K562 (cell line): ENCODE results near the gene PCDHGA5. TPM values are rescaled to one million over a fixed set of nuclear protein-coding genes. Genes with fewer than 3 reads are reported as not detected.
"Not testable (repeated sequence)": the region's sequence is repeated elsewhere in the genome, so short reads cannot be mapped to it uniquely, and the experiment has no call there.

Experiments
- ATAC-seq: fragments of 200-7000 bp; cut with Tn5 transposase; 3 replicates; pipeline ENCODE4 v1.9.1; 2020; ENCODE audit warnings: moderate library complexity
- BruUV-seq: library from RNA; stranded (reverse); fragments of 400-500 nt; replicated peaks from 2 replicates; lab custom pipeline; 2021; lab: Mats Ljungman, UMichigan
- CTCF ChIA-PET: fragments of 300-600 bp; formaldehyde crosslinking; extraction: SDS; loops from one replicate; lab custom pipeline; 2021; ENCODE audit warnings: low intra/inter-chr PET ratio; lab: Yijun Ruan, JAX
- POLR2A ChIA-PET: fragments of 300-600, 350-650 bp; sonication (Branson Sonifier 250); formaldehyde crosslinking; extraction: SDS; loops from one replicate; lab custom pipeline; 2021; ENCODE audit warnings: antibody characterized with exemption, inconsistent platforms; lab: Yijun Ruan, JAX
- DNase-seq, 4 experiments: peaks; one replicate each; pipeline versions ENCODE4 v3.0.0 to v3.0.0-alpha.2; 2011 to 2018; ENCODE audit warnings: low spot score in 3 of 4, mixed read lengths in 3 of 4; ENCODE audit errors: extremely low read depth in 1 of 4
- FAIRE-seq: peaks from 2 replicates; lab custom pipeline; 2011; peaks lifted over from hg19 to GRCh38; lab: Jason Lieb, UNC
- H2AFZ ChIP-seq: 2 replicates; pipeline ENCODE4 v1.6.0; 2011; ENCODE audit warnings: low read depth, low read length, control low read depth, inconsistent platforms
- H3K27ac ChIP-seq: fragments of 200-600 bp; 3 replicates; pipeline ENCODE4 v1.8.0; 2011; ENCODE audit warnings: low read depth, mild to moderate bottlenecking, control low read depth, inconsistent platforms, low read length, moderate library complexity, mixed read lengths; ENCODE audit errors: extremely low read depth
- H3K27me3 ChIP-seq, 2 experiments: fragments of 300-600 bp in 1 of 2; 2 replicates in 1 of 2; 3 replicates in 1 of 2; pipeline versions ENCODE4 v1.6.0 to v1.8.0; 2011; ENCODE audit warnings: inconsistent platforms in 2 of 2, low read length in 2 of 2, mild to moderate bottlenecking in 1 of 2, mixed read lengths in 1 of 2, moderate library complexity in 1 of 2; ENCODE audit not compliant: control insufficient read depth in 2 of 2, insufficient read depth in 2 of 2
- H3K36me3 ChIP-seq: fragments of 300-600 bp; 3 replicates; pipeline ENCODE4 v1.8.0; 2011; ENCODE audit warnings: mild to moderate bottlenecking, low read length, inconsistent platforms; ENCODE audit not compliant: control insufficient read depth, insufficient read depth
- H3K4me1 ChIP-seq, 2 experiments: fragments of 200-600 bp in 1 of 2; replicated peaks in 1 of 2; 2 replicates in 1 of 2; 3 replicates in 1 of 2; pipeline versions ENCODE4 v1.5.1 to v1.8.0; 2011; ENCODE audit warnings: inconsistent platforms in 2 of 2, low read length in 2 of 2, mild to moderate bottlenecking in 1 of 2, mixed read lengths in 1 of 2, moderate library complexity in 1 of 2; ENCODE audit not compliant: control insufficient read depth in 2 of 2, insufficient read depth in 2 of 2
- H3K4me2 ChIP-seq: 2 replicates; pipeline ENCODE4 v1.6.1; 2011; ENCODE audit warnings: low read length, control low read depth, inconsistent platforms, mixed read lengths; ENCODE audit not compliant: insufficient read depth
- H3K4me3 ChIP-seq: fragments of 200-600 bp; sonication (generic), shearing (Covaris generic); 2 replicates; pipeline ENCODE4 v1.5.1; 2016; ENCODE audit warnings: control low read depth, inconsistent platforms
- H3K79me2 ChIP-seq: fragments of 200-600 bp; 3 replicates; pipeline ENCODE4 v1.8.0; 2011; ENCODE audit warnings: low read length, inconsistent platforms; ENCODE audit not compliant: control insufficient read depth, insufficient read depth
- H3K9ac ChIP-seq, 2 experiments: 2 replicates each; pipeline versions ENCODE4 v1.6.0 to v1.6.1; 2011; ENCODE audit warnings: low read depth in 2 of 2, low read length in 2 of 2, control low read depth in 1 of 2, inconsistent platforms in 1 of 2, mild to moderate bottlenecking in 1 of 2, mixed read lengths in 1 of 2; ENCODE audit not compliant: insufficient read depth in 1 of 2
- H3K9me1 ChIP-seq: one replicate; pipeline ENCODE4 v1.6.0; 2011; ENCODE audit warnings: inconsistent platforms, mild to moderate bottlenecking, low read length, moderate library complexity; ENCODE audit not compliant: control insufficient read depth, insufficient read depth
- H3K9me3 ChIP-seq: replicated peaks from 2 replicates; pipeline ENCODE4 v1.5.1; 2011; ENCODE audit warnings: low read depth, low read length, inconsistent platforms; ENCODE audit not compliant: control insufficient read depth, insufficient read depth
- H4K20me1 ChIP-seq: replicated peaks from 2 replicates; pipeline ENCODE4 v1.6.1; 2011; ENCODE audit warnings: low read length, inconsistent platforms, mixed read lengths; ENCODE audit not compliant: control insufficient read depth, insufficient read depth
- C11orf30 ChIP-seq: fragments of 450-650 bp; IDR thresholded peaks from 2 replicates; pipeline ENCODE4 v1.6.1; 2016; ENCODE audit warnings: low read depth, mild to moderate bottlenecking
- FOXM1 ChIP-seq, 2 experiments: fragments of 450-650 bp in 1 of 2; sonication (generic) in 1 of 2; formaldehyde crosslinking in 1 of 2; IDR thresholded peaks; 2 replicates each; pipeline versions ENCODE4 v1.6.1 to v1.9.0; 2017 to 2022; ENCODE audit warnings: low read depth in 2 of 2, mild to moderate bottlenecking in 2 of 2, missing genetic modification reagents in 1 of 2, moderate library complexity in 1 of 2
- KDM4B ChIP-seq, 2 experiments: fragments of 450-650 bp in 1 of 2; sonication (generic) in 1 of 2; IDR thresholded peaks; 2 replicates each; pipeline ENCODE4 v1.6.1; 2016 to 2017; ENCODE audit warnings: borderline replicate concordance in 2 of 2, antibody characterized with exemption in 1 of 2, low read depth in 1 of 2, mild to moderate bottlenecking in 1 of 2
- MECOM ChIP-seq: fragments of 250-450 bp; sonication (Bioruptor Pico); IDR thresholded peaks from 2 replicates; pipeline ENCODE4 v1.8.0; 2022; ENCODE audit warnings: inconsistent platforms
- TCF15 ChIP-seq: fragments of 250-450 bp; sonication (Bioruptor Pico); IDR thresholded peaks from 2 replicates; pipeline ENCODE4 v1.8.0; 2022; ENCODE audit warnings: moderate library complexity, mild to moderate bottlenecking, inconsistent platforms
- ZNF316 ChIP-seq: fragments of 450-650 bp; IDR thresholded peaks from 2 replicates; pipeline ENCODE4 v1.6.1; 2016
- WGBS: fragments of 100-300 bp; shearing (Covaris generic); methylation state at CpG from one replicate; pipeline ENCODE4 v1.1.6; 2016; ENCODE audit warnings: low coverage, mixed read lengths; ENCODE audit not compliant: insufficient coverage; ENCODE audit errors: missing lambda C conversion rate; 5-methylcytosine and 5-hydroxymethylcytosine counted together
- in situ Hi-C: fragments of 300-500 bp; cut with MboI; formaldehyde crosslinking; loops from 4 replicates; pipeline ENCODE4 v1.15.0; 2018; ENCODE audit warnings: inconsistent platforms, mixed read lengths
- intact Hi-C: fragments of 100-400 bp; cut with micrococcal nuclease; formaldehyde crosslinking; loops from 2 replicates; pipeline ENCODE4 v1.14.2; 2022
- polyA plus RNA-seq, 8 experiments: library from polyadenylated mRNA; depleted of rRNA in 4 of 8; stranded (reverse) in 5 of 8; unstranded in 3 of 8; fragments of >200 nt; fragmentation: Nextera tagmentation in 2 of 8; fragmentation: Illumina TruSeq in 1 of 8; extraction: Ambion mirVana in 2 of 8; extraction: Trizol in 1 of 8; gene quantifications; 2 replicates each; pipeline versions ENCODE4 v1.2.1 to v1.2.3, GENCODE V29; 2011 to 2014; ENCODE audit warnings: inconsistent platforms in 1 of 8, missing spikeins in 1 of 8
- total RNA-seq, 7 experiments: library from RNA; depleted of rRNA in 6 of 7; stranded (reverse); fragments of >200 nt in 6 of 7; fragmentation: Illumina TruSeq in 2 of 7; extraction: Trizol in 2 of 7; gene quantifications; 2 replicates each; pipeline versions ENCODE4 v1.2.1 to v1.2.3, GENCODE V29; 2011 to 2021; ENCODE audit warnings: low replicate concordance in 1 of 7

The PCDHGA5 gene
- total and polyA plus RNA-seq, 9 of the 15 experiments (the other 6 are each of a cell fraction or from before 2014, with no cell fraction given) = 0.01 to 0.18 (median 0.12) TPM; not detected in 1

DNA sequence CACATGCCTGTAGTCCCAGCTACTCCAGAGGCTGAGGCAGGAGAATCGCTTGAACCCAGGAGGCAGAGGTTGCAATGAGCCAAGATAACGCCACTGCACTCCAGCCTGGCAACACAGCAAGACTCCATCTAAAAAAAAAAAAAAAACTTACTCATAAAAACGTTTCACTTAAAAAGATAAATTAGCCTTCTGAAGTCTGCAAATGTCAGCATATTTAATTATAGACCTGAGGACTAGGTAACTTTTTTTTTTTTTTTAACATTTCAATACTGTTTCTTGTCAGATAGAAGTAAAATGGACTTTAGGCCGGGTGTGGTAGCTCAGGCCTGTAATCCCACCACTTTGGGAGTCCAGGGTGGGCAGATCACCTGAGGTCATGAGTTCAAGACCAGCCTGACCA is 47.0 kb upstream of the PCDHGA5 start:
- 62% methylated on average over 2 of the region's 4 CpGs for WGBS
- CTCF ChIA-PET, intact Hi-C loops, H3K4me2 ChIP-seq, H4K20me1 ChIP-seq, H3K27ac ChIP-seq, H3K4me1 ChIP-seq, H3K4me3 ChIP-seq, FAIRE-seq, ATAC-seq, H3K27me3 ChIP-seq, in situ Hi-C loops, DNase-seq, BruUV-seq, H3K9ac ChIP-seq, H2AFZ ChIP-seq, H3K9me1 ChIP-seq: not testable (repeated sequence)
- peak; percentile 42; the same call in 1 of the 2 replicates for TF ChIP-seq ZNF316
- TF ChIP-seq C11orf30 = 0 out of 2 replicates have a peak, but pooled peaks have one; percentile 10
- Histone ChIP-seq H3K36me3 (peaks cover 26% of the 10 kb centered on the region), H3K9me3 (peaks cover 22% of the 10 kb centered on the region), H3K79me2 (peaks cover 29% of the 10 kb centered on the region)
- POLR2A ChIA-PET = interaction anchor here (1.1 kb wide), 1 partner anchor 168 kb away, joined by 3 read pairs; the partner anchor contains the start of gene PCDHGC4

DNA sequence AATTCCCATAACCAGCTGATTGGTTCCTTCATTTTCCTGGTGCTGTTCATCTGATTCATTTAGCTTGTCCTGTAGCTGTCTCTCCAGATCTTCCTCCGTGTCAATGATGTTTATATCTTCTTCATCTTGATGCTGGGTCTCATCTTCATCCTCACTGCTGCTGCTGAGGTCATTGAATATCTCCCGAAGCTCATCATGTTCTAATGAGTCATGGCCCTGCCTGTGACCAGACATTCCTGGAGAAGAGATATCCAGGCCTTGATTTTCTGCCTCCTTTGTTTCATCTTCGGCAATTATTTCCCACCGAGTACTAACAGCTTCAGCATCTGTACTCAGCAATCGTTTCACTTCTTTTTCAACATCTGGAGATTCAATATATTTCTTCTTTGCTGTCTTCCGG is 44.8 kb upstream of the PCDHGA5 start:
- H2AFZ ChIP-seq = no peak overlapping the region
- no peak for FAIRE-seq
- H3K4me2 ChIP-seq = peak overlapping the region; percentile 85
- H3K27ac ChIP-seq = no peak overlapping the region
- in situ Hi-C loops (no loop called here), intact Hi-C loops (no loop called here)
- DNase-seq = no peak
- WGBS = 74% methylated on average over 6 of the region's 6 CpGs
- peaks cover 29% of the 10 kb centered on the region for H3K79me2 ChIP-seq
- H3K36me3 ChIP-seq = peaks cover 26% of the 10 kb centered on the region
- no TSS peak for BruUV-seq
- ChIA-PET POLR2A (interaction anchor here (0.6 to 1.4 kb wide), 4 partner anchors 12 to 632 kb away, joined by 3 to 4 read pairs (median 3); partner anchors contain the start of gene PCDHGA2), CTCF (no interaction called here)
- no peaks in the 10 kb centered on the region for H3K9me1 ChIP-seq
- peak overlapping the region; percentile 70; the same call in 1 of the 2 replicates for H3K4me3 ChIP-seq
- no peaks in the 10 kb centered on the region for H3K27me3 ChIP-seq
- no peaks in the 10 kb centered on the region for H4K20me1 ChIP-seq
- H3K9ac ChIP-seq = no peak overlapping the region
- ATAC-seq = no peak
- H3K9me3 ChIP-seq = peaks cover 22% of the 10 kb centered on the region
- peaks cover 0 to 9% of the 10 kb centered on the region in 2 experiments; a peak in 1 of 5 replicates for H3K4me1 ChIP-seq
- TF ChIP-seq FOXM1 (IDR thresholded peaks at IDR 0.05; ENCODE audit: low read depth) = no peak
- no peak for TF ChIP-seq FOXM1 (CRISPR knock-in tag; IDR thresholded peaks at IDR 0.05; ENCODE audit: low read depth)
- no peak for TF ChIP-seq MECOM (CRISPR knock-in tag)
- TF ChIP-seq KDM4B (IDR thresholded peaks at IDR 0.05; ENCODE audit: borderline replicate concordance in 2 of 2, low read depth in 1 of 2) = no peak
- TF ChIP-seq TCF15 (CRISPR knock-in tag) = no peak
